GM21529 (cell line): ENCODE measurements around the gene LAMA1.

Experiments used
- ATAC-seq: cut with Tn5 transposase; IDR thresholded peaks from one replicate; pipeline ENCODE4 v1.9.1; 2021; ENCODE audit not compliant: unreplicated experiment

Gene LAMA1

GRCh38 chr18:7062811-7063210 is 54.8 kb downstream of the LAMA1 start:
- ATAC-seq: no peak

DNA sequence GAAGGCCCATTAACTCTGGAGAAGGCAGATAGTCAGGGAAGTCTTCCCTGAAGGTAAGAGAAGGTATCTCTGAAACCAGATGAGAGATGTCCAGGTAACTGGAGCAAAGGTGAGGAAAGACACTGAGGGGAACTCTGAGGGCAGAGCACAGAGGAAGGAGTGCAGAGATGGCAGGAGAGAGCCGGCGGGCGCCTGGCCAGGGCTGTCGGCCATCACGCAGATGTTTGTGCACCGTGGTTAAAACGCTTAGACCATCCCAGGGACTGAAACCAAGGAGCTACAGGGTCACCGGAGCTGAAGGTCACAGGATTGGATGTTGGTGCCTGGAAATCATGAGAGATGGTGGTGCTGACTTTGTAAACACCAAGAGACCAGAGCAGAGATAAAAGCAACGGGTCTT is 55.4 kb downstream of the LAMA1 start:
- ATAC-seq: no peak

DNA sequence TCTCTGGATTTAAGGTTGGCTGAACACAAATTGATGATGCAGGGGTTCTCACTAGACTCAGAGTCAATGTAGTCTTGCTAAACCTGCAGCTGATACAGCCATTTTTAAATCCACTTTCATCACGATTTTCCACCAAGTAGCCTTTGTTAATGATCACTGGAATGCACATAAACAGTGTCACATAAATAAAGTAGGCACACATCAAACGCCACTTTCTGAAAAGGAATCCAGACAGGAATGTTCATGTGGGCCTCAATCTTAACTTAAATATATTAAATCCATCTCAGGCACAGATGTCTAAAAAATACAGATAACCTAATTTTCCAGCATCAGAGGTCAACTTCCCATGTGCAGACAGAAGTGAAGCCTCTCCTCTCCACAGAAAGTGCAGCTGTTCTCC is 58.3 kb downstream of the LAMA1 start:
- ATAC-seq: no peak

DNA sequence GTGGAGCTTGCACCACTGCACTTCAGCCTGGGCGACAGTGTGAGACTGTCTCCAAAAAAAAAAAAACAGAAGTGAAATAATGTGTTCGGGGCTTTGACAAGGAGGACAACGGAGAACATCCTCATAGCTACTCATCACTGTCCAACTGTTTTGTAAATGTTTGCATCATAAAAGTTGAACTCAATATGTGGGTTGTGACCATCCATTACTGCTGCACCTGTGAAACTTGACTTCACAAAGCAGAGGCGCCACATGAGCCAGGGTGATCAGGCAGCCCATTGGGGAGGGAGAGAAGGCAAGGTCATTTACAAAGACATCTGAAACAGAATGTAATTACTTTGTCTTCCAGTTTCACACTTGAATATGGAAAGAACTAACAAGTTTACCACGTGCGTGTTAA is 61.6 kb downstream of the LAMA1 start:
- no peak for ATAC-seq

DNA sequence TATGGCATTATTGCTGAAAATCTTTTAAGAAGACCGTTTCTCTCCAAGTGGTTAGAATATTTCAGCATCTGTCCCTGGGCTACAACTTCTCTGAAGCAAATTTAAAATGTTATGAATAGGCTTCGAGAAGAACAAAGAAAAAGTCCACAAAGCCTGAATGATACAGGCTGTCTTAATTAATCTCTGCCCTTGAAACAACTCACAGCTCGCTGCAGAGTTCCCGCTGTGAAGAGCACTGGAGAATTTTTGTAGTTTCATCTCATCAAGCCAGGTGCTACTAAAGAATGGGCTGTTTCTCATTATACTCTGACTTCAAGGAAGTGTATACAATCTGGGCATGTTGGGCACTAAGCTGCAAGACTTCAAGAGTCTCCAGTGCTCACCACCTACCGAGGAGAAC is 67.6 kb downstream of the LAMA1 start:
- no peak for ATAC-seq

DNA sequence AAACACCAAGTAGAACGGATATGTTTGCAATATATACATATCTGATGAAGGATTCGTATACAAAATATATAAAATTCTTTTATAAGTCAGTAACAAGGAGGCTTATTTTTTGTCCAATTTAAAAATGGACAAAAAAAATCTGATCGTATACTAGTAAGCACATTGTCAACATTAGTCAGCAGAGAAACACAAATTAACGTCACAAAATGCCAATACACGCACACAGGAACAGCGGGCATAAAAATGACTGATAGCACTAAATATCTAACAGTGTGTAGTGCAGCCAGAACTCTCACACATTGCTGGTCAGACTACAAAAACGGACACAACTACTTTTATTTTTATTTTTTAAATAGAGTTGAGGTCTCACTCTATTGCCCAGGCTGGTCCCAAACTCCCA is 69.5 kb downstream of the LAMA1 start:
- ATAC-seq: no peak

DNA sequence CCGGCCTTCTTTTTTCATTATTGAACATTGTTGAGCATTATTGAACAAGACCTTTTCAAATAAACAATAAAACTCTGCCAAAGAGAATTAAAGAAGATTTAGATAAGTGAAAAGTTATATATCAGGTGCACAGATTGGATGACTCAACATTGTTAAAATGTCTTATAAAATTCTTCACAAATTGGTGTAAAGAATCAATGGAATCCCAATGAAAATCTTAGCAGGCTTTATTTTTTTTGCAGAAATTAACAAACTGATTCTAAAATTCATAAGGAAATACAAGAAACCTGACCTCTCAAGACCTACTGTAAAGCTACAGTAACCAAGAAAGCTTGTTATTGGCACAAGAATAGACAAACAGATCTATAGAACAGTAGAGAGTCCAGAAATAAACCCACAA is 70.3 kb downstream of the LAMA1 start:
- ATAC-seq: no peak

- ATAC-seq: no peak
Measured at GRCh38 chr18:7038330-7038851, 79.2 kb downstream of the LAMA1 start.

GRCh38 chr18:7037470-7037869 is 80.1 kb downstream of the LAMA1 start:
- no peak for ATAC-seq

DNA sequence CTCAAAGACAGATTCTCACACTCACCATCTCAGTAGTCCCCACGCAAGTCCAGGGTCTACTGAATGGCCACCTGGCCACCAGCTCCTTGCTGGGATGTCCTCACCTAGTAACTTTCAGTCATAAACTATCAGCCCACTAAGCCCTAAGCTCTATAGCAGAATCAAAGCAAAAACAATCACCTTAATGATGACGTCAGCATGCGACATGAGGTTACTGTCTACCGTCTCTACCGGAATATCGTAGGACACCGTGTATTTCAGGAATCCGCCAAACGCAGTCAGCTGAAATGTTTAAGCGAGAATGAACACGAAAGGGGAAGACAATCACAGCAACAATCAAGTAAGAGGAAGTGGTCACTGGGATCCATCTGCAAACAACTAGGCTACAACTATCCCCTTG is 81.8 kb downstream of the LAMA1 start:
- no peak for ATAC-seq

DNA sequence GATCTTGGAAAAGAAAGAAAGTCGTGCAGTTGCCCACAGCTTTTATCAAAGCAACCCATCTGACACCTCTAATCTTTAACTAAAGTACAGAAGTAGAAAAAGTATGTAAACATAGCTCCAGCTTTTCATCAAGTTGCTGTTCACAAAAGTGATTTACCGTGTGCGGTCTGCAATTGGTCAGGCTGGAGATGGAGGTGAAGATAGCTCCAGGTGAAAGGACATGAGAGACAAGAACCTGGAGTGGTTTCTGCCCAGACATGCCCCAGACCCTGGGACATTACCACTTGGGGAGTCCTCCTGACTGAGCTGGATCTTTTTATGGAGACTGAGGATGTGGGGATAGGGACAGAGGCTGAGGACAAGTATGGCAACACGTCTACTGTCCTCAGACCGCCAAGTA is 82.7 kb downstream of the LAMA1 start:
- ATAC-seq: no peak

GRCh38 chr18:7032537-7032936 is 85.1 kb downstream of the LAMA1 start:
- ATAC-seq: no peak

GRCh38 chr18:7028625-7029024 is 89.0 kb downstream of the LAMA1 start:
- ATAC-seq: no peak

GRCh38 chr18:7025194-7025593 is 92.4 kb downstream of the LAMA1 start:
- no peak for ATAC-seq

GRCh38 chr18:7023581-7023980 is 94.0 kb downstream of the LAMA1 start:
- ATAC-seq: no peak

GRCh38 chr18:7023063-7023580 is 94.5 kb downstream of the LAMA1 start:
- ATAC-seq: no peak

DNA sequence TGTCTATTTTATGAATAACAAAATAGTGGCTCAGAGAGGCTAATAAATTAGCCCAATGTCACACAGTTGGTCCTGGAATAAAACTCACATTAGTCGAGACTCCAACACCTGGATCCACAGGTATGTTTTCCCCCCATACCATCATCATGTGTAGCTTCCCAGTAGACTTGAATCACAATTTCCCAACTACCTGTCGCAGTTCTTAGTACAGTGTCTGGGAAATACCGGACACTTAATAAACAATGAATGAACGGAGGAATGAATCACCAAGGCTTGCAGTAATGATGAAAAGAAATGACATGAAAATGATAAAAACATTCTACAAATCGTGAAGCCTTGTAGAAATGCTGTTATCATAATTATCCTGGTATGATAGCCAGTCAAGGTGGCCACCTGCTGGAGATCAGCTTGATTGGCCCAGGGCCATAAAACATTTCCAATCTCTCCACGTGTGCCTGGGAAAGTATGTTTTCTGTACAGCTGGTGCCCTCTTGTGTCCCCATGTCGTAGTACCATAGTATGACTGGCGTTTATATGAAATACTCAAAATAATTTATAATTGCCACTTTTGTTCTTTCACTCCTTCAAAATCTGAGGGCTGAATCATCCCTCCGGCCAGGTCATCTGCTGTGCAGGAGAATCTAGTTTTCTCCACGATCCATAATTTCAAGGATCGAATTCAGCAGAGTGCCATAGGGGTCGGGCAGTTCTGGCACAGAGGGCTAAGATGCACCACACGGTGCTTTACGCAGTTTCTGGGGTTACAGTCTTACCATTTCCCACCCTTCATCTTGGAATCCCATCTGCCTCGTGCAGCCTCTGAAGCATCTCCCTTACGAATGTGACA is 95.4 kb downstream of the LAMA1 start:
- no peak for ATAC-seq

DNA sequence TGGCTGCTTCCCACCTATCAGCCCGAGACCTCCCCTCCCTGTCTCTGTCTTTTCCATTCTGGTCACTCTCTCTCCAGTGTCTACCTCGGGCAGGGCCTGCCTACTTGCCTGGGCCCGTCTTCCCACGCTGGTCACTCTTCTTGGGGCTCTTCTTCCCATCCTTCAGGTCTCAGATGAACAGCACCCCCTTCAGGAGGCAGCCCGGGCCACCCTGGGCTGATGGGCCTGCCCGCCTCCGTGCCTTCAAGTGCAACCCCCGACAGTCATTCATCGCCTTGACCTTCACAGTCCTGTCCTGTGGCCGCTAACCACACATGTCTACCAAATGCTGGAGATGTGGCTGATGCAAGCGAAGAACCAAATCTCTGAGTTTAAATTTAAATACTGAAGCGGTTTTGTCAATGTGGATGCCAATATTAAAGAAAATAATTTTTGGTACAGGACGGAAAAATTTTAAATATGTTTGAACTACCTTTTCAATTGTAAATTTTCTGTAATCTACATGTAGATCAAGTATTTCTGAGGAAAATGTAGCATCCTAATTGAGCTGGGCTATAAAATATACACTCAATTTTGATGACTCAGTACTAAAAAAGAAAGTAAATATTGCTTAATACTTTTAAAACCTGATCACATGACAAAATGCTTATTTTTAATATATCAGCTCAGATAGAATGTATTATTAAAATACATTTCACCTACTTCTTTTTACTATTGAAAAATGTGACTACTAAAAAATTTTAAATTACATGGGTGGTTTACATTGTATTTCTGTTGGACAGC is 96.4 kb downstream of the LAMA1 start:
- no peak for ATAC-seq

DNA sequence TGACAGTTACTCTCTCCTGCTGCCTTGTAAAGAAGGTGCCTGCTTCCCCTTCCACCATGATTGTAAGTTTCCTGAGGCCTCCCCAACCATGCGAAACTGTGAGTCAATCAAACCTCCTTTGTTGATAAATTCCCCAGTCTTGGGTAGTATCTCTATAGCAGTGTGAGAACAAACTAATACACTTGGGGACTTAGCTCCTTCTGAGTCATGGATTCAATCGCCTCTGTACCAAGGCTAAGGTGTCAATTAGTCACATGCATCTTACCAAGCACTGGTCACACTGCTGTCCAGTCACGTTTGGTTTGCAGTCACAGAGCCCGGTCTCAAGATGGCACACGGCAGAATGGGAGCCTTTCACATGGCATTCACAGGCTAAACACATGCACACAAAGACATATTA is 100.6 kb downstream of the LAMA1 start:
- ATAC-seq: no peak

GRCh38 chr18:7011142-7011541 is 106.5 kb downstream of the LAMA1 start:
- ATAC-seq: no peak

DNA sequence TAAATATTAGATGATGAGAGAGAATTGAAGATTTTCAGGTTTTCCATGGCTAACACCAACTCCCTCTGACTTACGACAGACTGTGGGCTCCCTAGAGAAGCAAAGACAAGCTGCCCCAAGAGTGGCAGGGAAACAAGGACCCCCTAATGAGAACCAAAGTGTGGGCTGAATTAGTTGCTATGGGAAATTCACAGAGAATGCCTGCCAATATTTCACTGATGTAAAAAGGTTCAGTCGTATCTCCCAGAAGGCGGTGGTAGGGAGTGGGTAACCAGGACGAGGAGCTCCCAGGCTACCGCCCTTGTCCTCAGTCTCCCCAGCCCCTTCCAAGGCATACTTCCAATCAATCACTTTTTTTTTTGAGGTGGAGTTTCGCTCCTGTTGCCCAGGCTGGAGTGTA is 113.6 kb downstream of the LAMA1 start:
- ATAC-seq: no peak

GRCh38 chr18:7002107-7002506 is 115.5 kb downstream of the LAMA1 start:
- ATAC-seq: no peak
